HCT116 (cell line): ENCODE measurements around the gene COQ10A. TPM values are rescaled to one million over a fixed set of nuclear protein-coding genes. Genes with fewer than 3 reads are reported as not detected.

ENCODE experiments used
- ATAC-seq: fragments of 200-7000 bp; cut with Tn5 transposase; 2 replicates; pipeline ENCODE4 v1.9.1; 2020; ENCODE audit warnings: mild to moderate bottlenecking, moderate library complexity
- BruUV-seq: library from RNA; stranded (reverse); fragments of 400-500 nt; replicated peaks from 2 replicates; lab custom pipeline; 2021; lab: Mats Ljungman, UMichigan
- CTCF ChIA-PET: fragments of 300-600 bp; sonication (Branson Sonifier 250); formaldehyde crosslinking; loops from one replicate; lab custom pipeline; 2021; ENCODE audit warnings: antibody characterized with exemption; lab: Charles Lee
- POLR2A ChIA-PET: fragments of 300-600, 350-600 bp; sonication (Branson Sonifier 250); formaldehyde crosslinking; loops from one replicate; lab custom pipeline; 2021; ENCODE audit warnings: antibody characterized with exemption; lab: Charles Lee
- RAD21 ChIA-PET, 2 experiments: fragments of 300-600 bp; sonication (Branson Sonifier 250); formaldehyde crosslinking; loops; one replicate each; lab custom pipeline; 2023; ENCODE audit warnings: low total read pairs in 2 of 2; ENCODE audit not compliant: uncharacterized antibody in 2 of 2, unreplicated experiment in 2 of 2, low non-redundant PET in 1 of 2; lab: Charles Lee
- DNase-seq: peaks from one replicate; pipeline ENCODE4 v3.0.0-alpha.2; 2010; ENCODE audit warnings: low read depth, low spot score
- H2AFZ ChIP-seq: fragments of 200-600 bp; shearing (Covaris generic), sonication (generic); 2 replicates; pipeline ENCODE4 v1.6.1; 2017; ENCODE audit warnings: low read depth, mixed run types, mixed read lengths, antibody characterized with exemption, low read length; ENCODE audit not compliant: poor library complexity, severe bottlenecking
- H3K27ac ChIP-seq: 2 replicates; pipeline ENCODE4 v1.5.1; 2012; ENCODE audit warnings: low read depth, low read length
- H3K27me3 ChIP-seq: fragments of 200-600 bp; sonication (generic); 2 replicates; pipeline ENCODE4 v1.6.1; 2016; ENCODE audit warnings: mixed run types, low read length, mixed read lengths; ENCODE audit not compliant: insufficient read depth
- H3K36me3 ChIP-seq, 2 experiments: fragments of 200-500 bp in 1 of 2; fragments of 200-600 bp in 1 of 2; sonication (Bioruptor generic) in 1 of 2; sonication (generic) in 1 of 2; 2 replicates each; pipeline versions ENCODE4 v1.5.1 to v1.6.1; 2014 to 2016; ENCODE audit warnings: low read length in 2 of 2, inconsistent platforms in 1 of 2, mixed read lengths in 1 of 2, mixed run types in 1 of 2; ENCODE audit not compliant: insufficient read depth in 2 of 2, control insufficient read depth in 1 of 2
- H3K4me1 ChIP-seq, 2 experiments: fragments of 200-600 bp in 1 of 2; sonication (generic) in 1 of 2; 2 replicates each; pipeline versions ENCODE4 v1.5.1 to v1.6.1; 2012 to 2017; ENCODE audit warnings: low read length in 2 of 2, inconsistent platforms in 1 of 2, mild to moderate bottlenecking in 1 of 2, mixed read lengths in 1 of 2, mixed run types in 1 of 2, moderate library complexity in 1 of 2; ENCODE audit not compliant: insufficient read depth in 2 of 2, control insufficient read depth in 1 of 2
- H3K4me2 ChIP-seq: fragments of 200-600 bp; sonication (generic); 2 replicates; pipeline ENCODE4 v1.6.1; 2017; ENCODE audit warnings: mixed run types, low read length, mixed read lengths
- H3K4me3 ChIP-seq, 2 experiments: fragments of 200-600 bp in 1 of 2; sonication (generic) in 1 of 2; replicated peaks in 1 of 2; 2 replicates each; pipeline ENCODE4 v1.5.1; 2011 to 2016; ENCODE audit warnings: low read length in 2 of 2, control low read depth in 1 of 2, low read depth in 1 of 2, mild to moderate bottlenecking in 1 of 2, mixed read lengths in 1 of 2, mixed run types in 1 of 2
- H3K79me2 ChIP-seq: fragments of 200-600 bp; sonication (generic); 2 replicates; pipeline ENCODE4 v1.6.1; 2017; ENCODE audit warnings: mild to moderate bottlenecking, mixed run types, low read length, moderate library complexity, mixed read lengths; ENCODE audit not compliant: insufficient read depth
- H3K9ac ChIP-seq: fragments of 200-600 bp; sonication (generic); 2 replicates; pipeline ENCODE4 v1.6.1; 2016; ENCODE audit warnings: low read length, mixed read lengths
- H3K9me2 ChIP-seq: fragments of 200-600 bp; sonication (generic), shearing (Covaris generic); 2 replicates; pipeline ENCODE4 v1.6.1; 2017; ENCODE audit warnings: mixed run types, mild to moderate bottlenecking, moderate library complexity; ENCODE audit not compliant: insufficient read depth
- H3K9me3 ChIP-seq, 2 experiments: fragments of 200-500 bp in 1 of 2; fragments of 200-600 bp in 1 of 2; sonication (Bioruptor generic) in 1 of 2; sonication (generic) in 1 of 2; 2 replicates each; pipeline ENCODE4 v1.6.1; 2014 to 2017; ENCODE audit warnings: low read length in 2 of 2, mixed read lengths in 2 of 2, inconsistent platforms in 1 of 2, low read depth in 1 of 2, mild to moderate bottlenecking in 1 of 2, mixed run types in 1 of 2, moderate library complexity in 1 of 2; ENCODE audit not compliant: control insufficient read depth in 1 of 2, insufficient read depth in 1 of 2
- H4K20me1 ChIP-seq: fragments of 200-600 bp; sonication (generic), shearing (Covaris generic); 2 replicates; pipeline ENCODE4 v1.6.1; 2017; ENCODE audit warnings: mixed run types, mild to moderate bottlenecking, moderate library complexity; ENCODE audit not compliant: insufficient read depth
- CBX3 ChIP-seq: IDR thresholded peaks from 2 replicates; pipeline ENCODE4 v1.6.1; 2012; ENCODE audit warnings: low read depth
- CEBPB ChIP-seq: IDR thresholded peaks from 2 replicates; pipeline ENCODE4 v1.6.1; 2012; ENCODE audit warnings: low read depth
- EGR1 ChIP-seq: IDR thresholded peaks from 2 replicates; pipeline ENCODE4 v1.6.1; 2012; ENCODE audit warnings: low read depth
- ELF1 ChIP-seq: IDR thresholded peaks from 2 replicates; pipeline ENCODE4 v1.6.1; 2012; ENCODE audit warnings: low read depth, borderline replicate concordance
- EZH2 ChIP-seq: fragments of 200-600 bp; sonication (generic); IDR thresholded peaks from 2 replicates; pipeline ENCODE4 v1.6.1; 2017; ENCODE audit warnings: antibody characterized with exemption, mixed run types
- EZH2phosphoT487 ChIP-seq: fragments of 200-600 bp; IDR thresholded peaks from 2 replicates; pipeline ENCODE4 v1.6.1; 2018; ENCODE audit warnings: antibody characterized with exemption, borderline replicate concordance
- FOSL1 ChIP-seq: IDR thresholded peaks from 2 replicates; pipeline ENCODE4 v1.6.1; 2012; ENCODE audit warnings: low read depth
- JUND ChIP-seq: IDR thresholded peaks from 2 replicates; pipeline ENCODE4 v1.6.1; 2012
- MAX ChIP-seq: IDR thresholded peaks from 2 replicates; pipeline ENCODE4 v1.6.1; 2012
- POLR2A ChIP-seq: IDR thresholded peaks from 2 replicates; pipeline ENCODE4 v1.7.0; 2011; ENCODE audit warnings: borderline replicate concordance; ENCODE audit not compliant: insufficient read depth, insufficient read length; ENCODE audit errors: extremely low read depth
- POLR2AphosphoS5 ChIP-seq: IDR thresholded peaks from 2 replicates; pipeline ENCODE4 v1.6.1; 2011; ENCODE audit warnings: mild to moderate bottlenecking, low read depth, low read length, moderate library complexity
- SIN3A ChIP-seq: IDR thresholded peaks from 2 replicates; pipeline ENCODE4 v1.6.1; 2012; ENCODE audit warnings: low read depth
- SP1 ChIP-seq: IDR thresholded peaks from 2 replicates; pipeline ENCODE4 v1.6.1; 2012; ENCODE audit warnings: low read depth
- SRF ChIP-seq: IDR thresholded peaks from 2 replicates; pipeline ENCODE4 v1.6.1; 2012; ENCODE audit warnings: low read depth
- TCF7L2 ChIP-seq: IDR thresholded peaks from 2 replicates; pipeline ENCODE4 v1.7.0; 2011; ENCODE audit warnings: borderline replicate concordance, inconsistent platforms; ENCODE audit not compliant: insufficient read depth, insufficient read length; ENCODE audit errors: extremely low read depth
- YY1 ChIP-seq: IDR thresholded peaks from 2 replicates; pipeline ENCODE4 v1.6.1; 2011; ENCODE audit warnings: low read length, low read depth, moderate library complexity, mild to moderate bottlenecking; ENCODE audit not compliant: insufficient replicate concordance; ENCODE audit errors: extremely low read depth
- ZNF274 ChIP-seq: fragments of 200-500 bp; sonication (Bioruptor generic); IDR thresholded peaks from 2 replicates; pipeline ENCODE4 v1.6.1; 2014; ENCODE audit warnings: mild to moderate bottlenecking, low read depth, low read length, inconsistent platforms
- intact Hi-C: fragments of 100-400 bp; cut with micrococcal nuclease; formaldehyde crosslinking; loops from 2 replicates; pipeline ENCODE4 v1.10.0; 2022
- total RNA-seq: library from RNA; stranded (reverse); gene quantifications from one replicate; pipeline ENCODE4 v1.2.1, GENCODE V29; 2021; ENCODE audit not compliant: unreplicated experiment
- TF ChIP-seq, protein P1 (sequence below): IDR thresholded peaks from 2 replicates; pipeline ENCODE4 v1.6.1; 2012
- TF ChIP-seq, protein P2 (sequence below), 3 experiments: fragments of 200-600 bp in 1 of 3; sonication (generic) in 1 of 3; IDR thresholded peaks in 2 of 3; conservative IDR thresholded peaks in 1 of 3; 2 replicates each; pipeline ENCODE4 v1.5.1; 2012 to 2017; ENCODE audit warnings: low read depth in 2 of 3, low read length in 2 of 3, antibody characterized with exemption in 1 of 3, borderline replicate concordance in 1 of 3, control low read depth in 1 of 3, mild to moderate bottlenecking in 1 of 3, mixed read lengths in 1 of 3, mixed run types in 1 of 3, moderate library complexity in 1 of 3; ENCODE audit not compliant: insufficient read depth in 1 of 3
- TF ChIP-seq, protein P3 (sequence below): IDR thresholded peaks from 2 replicates; pipeline ENCODE4 v1.6.1; 2011; ENCODE audit warnings: mild to moderate bottlenecking, low read length, moderate library complexity; ENCODE audit not compliant: insufficient replicate concordance; ENCODE audit errors: extremely low read depth

The COQ10A gene
- total RNA-seq, 1 experiment from 2014 or later, result 11.7 TPM

GRCh38 chr12:56236091-56236490, 30.7 kb upstream of the COQ10A start:
- Histone ChIP-seq H4K20me1 (no peaks in the 10 kb centered on the region), H3K4me1 (peaks cover 0 to 6% of the 10 kb centered on the region in 2 experiments; a peak in 1 of 4 replicates), H2AFZ (no peak overlapping the region), H3K27me3 (no peaks in the 10 kb centered on the region), H3K4me3 (no peak overlapping the region), H3K27ac (no peak overlapping the region), H3K79me2 (no peaks in the 10 kb centered on the region), H3K36me3 (peaks cover under 1 to 6% of the 10 kb centered on the region in 2 experiments; a peak in 3 of 4 replicates), H3K9me3 (no peaks in the 10 kb centered on the region), H3K9ac (no peak overlapping the region), H3K9me2 (no peaks in the 10 kb centered on the region), H3K4me2 (no peak overlapping the region)
- ATAC-seq, result no peak
- ChIA-PET CTCF (no interaction called here), POLR2A (no interaction called here), RAD21 (no interaction called here)
- DNase-seq, result no peak
- intact Hi-C loops, result no loop called here
- no peak for TF ChIP-seq EGR1
- TF ChIP-seq, protein P1, sequence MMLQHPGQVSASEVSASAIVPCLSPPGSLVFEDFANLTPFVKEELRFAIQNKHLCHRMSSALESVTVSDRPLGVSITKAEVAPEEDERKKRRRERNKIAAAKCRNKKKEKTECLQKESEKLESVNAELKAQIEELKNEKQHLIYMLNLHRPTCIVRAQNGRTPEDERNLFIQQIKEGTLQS, result no peak
- no peak for TF ChIP-seq POLR2A
- TF ChIP-seq, protein P2, sequence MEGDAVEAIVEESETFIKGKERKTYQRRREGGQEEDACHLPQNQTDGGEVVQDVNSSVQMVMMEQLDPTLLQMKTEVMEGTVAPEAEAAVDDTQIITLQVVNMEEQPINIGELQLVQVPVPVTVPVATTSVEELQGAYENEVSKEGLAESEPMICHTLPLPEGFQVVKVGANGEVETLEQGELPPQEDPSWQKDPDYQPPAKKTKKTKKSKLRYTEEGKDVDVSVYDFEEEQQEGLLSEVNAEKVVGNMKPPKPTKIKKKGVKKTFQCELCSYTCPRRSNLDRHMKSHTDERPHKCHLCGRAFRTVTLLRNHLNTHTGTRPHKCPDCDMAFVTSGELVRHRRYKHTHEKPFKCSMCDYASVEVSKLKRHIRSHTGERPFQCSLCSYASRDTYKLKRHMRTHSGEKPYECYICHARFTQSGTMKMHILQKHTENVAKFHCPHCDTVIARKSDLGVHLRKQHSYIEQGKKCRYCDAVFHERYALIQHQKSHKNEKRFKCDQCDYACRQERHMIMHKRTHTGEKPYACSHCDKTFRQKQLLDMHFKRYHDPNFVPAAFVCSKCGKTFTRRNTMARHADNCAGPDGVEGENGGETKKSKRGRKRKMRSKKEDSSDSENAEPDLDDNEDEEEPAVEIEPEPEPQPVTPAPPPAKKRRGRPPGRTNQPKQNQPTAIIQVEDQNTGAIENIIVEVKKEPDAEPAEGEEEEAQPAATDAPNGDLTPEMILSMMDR (IDR thresholded peaks at IDR 0.05 in 2 of 3, conservative IDR thresholded peaks at IDR 0.05 in 1 of 3; ENCODE audit: borderline replicate concordance in 1 of 3, insufficient read depth in 1 of 3, low read depth in 2 of 3, low read length in 2 of 3), result no peak
- TF ChIP-seq ZNF274, result no peak
- TF ChIP-seq MAX, result no peak
- TF ChIP-seq YY1, result no peak
- no peak for TF ChIP-seq TCF7L2
- TF ChIP-seq CEBPB, result no peak
- TF ChIP-seq, protein P3, sequence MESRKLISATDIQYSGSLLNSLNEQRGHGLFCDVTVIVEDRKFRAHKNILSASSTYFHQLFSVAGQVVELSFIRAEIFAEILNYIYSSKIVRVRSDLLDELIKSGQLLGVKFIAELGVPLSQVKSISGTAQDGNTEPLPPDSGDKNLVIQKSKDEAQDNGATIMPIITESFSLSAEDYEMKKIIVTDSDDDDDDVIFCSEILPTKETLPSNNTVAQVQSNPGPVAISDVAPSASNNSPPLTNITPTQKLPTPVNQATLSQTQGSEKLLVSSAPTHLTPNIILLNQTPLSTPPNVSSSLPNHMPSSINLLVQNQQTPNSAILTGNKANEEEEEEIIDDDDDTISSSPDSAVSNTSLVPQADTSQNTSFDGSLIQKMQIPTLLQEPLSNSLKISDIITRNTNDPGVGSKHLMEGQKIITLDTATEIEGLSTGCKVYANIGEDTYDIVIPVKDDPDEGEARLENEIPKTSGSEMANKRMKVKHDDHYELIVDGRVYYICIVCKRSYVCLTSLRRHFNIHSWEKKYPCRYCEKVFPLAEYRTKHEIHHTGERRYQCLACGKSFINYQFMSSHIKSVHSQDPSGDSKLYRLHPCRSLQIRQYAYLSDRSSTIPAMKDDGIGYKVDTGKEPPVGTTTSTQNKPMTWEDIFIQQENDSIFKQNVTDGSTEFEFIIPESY, result no peak
- TF ChIP-seq SIN3A, result no peak
- TF ChIP-seq SP1, result no peak
- no peak for TF ChIP-seq CBX3
- no peak for TF ChIP-seq JUND
- TF ChIP-seq POLR2AphosphoS5, result no peak
- no peak for TF ChIP-seq FOSL1
- no peak for TF ChIP-seq ELF1
- TF ChIP-seq EZH2phosphoT487, result no peak
- TF ChIP-seq SRF, result no peak
- TF ChIP-seq EZH2, result no peak
- BruUV-seq, result no TSS peak
